IPS DF 19.7 (cell line): ENCODE data around the gene GPR176.
"Not testable (repeated sequence)": the region's sequence is repeated elsewhere in the genome, so short reads cannot be mapped to it uniquely, and the experiment has no call there.

ENCODE experiments used
- DNase-seq: peaks from one replicate; pipeline ENCODE4 v3.0.0-alpha.2; 2013; ENCODE audit warnings: low read depth, low spot score

The GPR176 gene

DNA sequence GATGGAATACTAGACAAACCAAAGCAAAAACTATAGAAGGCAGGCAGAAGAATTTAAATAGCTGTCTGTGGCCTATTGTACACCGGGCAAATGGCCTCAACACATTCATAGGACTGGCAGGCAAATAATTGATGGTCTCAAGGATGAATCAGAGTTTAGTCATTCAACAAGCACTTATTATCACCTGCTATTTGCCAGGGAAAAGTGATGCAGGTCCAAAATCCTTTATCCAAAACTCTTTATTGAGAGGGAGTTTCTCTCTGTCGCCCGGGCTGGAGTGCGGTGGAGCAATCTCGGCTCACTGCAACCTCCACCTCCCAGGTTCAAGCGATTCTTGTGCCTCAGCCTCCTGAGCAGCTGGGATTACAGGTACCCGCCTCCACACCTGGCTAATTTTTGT is 16.1 kb upstream of the GPR176 start:
- DNase-seq, result no peak

DNA sequence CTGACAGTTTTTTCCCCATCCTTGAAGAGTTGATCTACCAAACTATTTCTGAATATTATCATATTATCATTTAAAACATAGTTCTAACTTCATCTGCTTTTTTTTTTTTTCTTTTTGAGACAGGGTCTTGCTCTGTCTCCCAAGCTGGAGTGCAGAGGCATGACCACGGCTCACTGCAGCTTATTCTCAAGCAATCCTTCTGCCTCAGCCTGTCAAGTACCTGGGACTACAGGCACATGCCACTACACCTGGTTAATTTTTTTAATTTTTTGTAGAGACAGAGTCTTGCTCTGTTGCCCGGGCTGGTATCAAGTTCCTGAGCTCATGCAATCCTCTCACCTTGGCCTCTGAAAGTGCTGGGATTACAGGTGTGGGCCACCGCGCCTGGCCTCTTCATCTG is 15.2 kb upstream of the GPR176 start:
- DNase-seq, result no peak

DNA sequence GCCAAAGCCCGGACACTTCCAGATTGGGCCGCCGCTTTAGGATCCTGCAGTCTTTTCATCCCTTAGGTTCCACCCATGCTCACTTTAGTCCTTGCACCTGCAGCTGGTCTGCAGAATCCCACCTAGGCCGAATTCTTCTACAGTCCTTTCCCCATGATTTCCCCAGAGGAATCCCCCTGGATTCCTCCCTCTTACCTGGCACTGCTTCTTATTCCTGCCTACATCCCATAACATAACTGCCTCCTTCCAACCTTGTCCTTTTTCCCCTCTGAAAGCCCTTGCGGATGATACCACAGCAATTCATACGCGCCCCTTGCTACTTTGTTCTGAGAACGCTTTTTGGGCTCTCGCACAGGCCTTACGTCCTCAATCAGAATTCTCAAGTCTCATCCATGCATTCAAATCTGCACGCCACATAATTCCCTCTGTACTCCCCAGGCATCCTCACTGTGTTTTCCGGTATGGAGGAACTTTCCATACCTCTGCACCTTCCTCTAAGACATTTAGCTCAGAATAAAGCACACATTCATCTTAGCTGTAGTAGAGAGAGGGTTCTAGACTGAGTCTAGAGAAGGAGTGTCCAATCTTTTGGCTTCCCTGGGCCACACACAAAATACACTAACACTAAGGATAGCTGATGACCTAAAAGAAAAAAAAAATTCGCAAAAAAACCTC is 14.5 kb upstream of the GPR176 start:
- no peak for DNase-seq

DNA sequence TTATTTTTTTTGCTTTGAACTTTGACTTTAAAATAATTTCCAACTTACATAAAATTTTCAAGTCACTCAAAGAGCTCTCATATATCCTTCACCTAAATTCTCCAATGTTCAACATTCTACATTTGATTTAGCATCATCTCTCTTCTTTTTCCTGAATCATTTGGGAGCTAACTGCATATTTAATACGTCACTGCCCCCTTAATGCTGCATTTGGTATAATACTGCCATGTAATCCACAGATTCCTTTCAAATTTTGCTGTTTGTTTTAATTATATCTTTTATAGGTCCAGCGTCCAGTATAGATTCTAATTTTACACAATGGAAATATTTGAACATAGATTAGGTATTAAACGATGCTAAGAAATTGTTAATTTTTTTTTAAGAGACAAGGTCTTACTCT is 11.5 kb upstream of the GPR176 start:
- no peak for DNase-seq

DNA sequence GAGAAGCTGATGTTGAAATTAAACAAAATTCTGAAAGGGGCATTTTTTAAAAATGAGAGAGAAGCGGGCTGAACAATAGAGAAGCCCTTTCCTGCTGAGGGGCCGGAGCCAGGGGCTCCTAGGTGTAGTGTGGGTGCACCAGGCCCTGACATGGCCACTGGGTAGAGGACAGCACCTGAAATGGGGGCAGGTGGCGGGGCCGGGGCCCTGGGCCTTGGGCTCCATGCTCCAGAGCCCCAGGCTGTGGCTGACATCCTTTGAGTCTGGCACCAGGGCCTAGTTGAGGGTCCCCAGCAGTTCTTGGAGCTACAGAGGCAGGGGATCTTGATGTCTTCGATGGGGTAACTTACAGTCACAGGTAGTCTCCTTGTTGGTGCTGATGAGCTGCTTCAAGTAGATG is 6.5 kb upstream of the GPR176 start:
- DNase-seq, result no peak

DNA sequence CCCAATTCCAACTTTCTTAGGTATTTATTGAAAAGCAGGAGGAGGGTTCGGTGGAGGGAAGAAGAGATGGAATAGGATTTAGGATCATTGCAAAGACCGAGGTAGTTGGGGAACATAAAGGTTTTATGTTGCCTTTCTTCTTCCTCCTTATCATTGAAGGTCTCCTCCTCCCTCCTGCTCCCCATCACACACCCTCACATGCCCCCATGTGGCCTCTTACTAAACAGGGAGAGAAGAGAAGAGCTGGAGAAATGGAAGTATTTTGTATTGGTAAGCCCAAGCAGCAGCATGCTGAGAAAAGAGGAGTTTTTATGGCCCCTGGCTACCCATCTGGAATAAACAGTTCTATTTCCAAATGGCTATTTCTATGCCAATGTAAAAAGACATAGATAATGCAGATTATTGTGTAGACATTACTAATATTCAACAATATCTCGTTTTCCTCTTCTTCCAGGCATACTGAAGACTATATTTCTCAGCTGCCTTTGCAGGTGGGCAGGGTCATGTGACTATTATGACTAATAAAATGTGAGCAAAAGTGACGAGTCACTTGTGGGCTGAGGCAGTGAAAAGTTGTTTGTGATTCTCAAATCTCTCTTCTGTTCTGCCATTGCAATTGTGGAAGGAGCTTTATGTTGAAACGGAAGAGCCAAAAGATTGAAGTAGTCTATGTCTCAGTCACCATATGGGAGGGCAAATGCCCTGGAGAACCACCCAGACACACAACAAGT is 5.2 kb upstream of the GPR176 start:
- DNase-seq, result no peak

DNA sequence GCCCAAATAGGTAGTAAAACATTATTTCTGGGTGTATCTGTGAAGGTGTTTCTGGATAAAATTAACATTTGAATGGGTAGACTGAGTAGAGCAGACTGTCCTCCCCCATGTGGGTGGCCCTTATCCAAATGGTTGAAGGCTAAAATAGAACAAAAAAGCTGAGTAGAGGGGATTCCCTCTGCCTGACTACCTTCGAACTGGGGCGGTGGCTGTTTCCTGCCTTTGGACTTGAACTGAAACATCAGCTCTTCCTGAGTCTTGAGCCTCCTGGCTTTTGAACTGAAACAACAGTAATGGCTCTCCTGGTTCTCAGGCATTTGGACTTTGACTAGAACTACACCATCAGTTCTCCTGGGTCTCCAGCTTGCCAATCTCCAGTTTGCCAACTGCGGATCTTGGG is 4.4 kb upstream of the GPR176 start:
- DNase-seq, result no peak

DNA sequence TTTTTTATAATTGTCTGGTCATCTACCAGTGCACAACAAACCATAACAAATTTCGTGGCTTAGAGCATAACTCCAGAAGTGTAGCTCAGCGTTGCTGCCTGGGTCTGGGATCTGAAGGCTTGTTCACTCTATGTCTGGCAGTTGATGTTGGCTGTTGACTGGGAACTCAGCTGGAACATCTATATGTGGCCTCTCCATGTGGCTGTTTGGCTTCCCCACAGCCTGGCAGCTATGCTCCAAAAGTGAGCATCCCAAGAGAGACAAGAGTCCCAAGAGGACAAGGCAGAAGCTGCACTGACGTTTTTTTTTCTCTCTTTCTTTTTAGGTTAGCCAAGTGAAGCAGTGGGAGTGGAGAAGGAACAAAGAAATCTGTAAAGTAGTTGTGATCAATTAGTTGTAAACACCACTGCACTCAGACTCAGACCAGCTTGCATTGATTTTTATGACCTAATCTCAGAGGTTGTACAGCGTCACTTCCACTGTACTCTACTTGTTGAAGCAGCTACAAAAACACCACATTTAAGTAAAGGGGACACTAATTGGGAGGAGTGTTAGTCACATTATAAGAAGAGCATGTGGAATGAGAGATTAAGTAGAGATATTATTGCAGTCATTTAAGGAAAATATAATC is 2.5 kb upstream of the GPR176 start:
- DNase-seq, result no peak

DNA sequence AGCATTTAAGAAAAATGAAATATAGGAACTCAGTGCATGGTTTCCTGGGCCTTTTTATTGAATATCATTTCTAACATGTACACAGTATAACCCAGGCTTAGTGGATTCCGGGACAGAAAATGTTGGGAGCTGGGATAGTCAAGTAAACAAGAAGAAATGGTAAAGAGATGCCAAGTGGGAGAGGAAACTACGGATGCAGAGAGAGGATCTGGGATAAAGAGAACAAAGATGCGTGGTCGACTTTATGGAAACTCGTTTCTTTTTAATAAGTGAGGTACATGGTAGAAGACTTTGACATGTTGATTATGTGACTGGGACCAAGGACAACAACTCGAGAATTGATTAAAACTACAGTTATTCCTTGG is 1.2 kb upstream of the GPR176 start:
- no peak for DNase-seq

DNA sequence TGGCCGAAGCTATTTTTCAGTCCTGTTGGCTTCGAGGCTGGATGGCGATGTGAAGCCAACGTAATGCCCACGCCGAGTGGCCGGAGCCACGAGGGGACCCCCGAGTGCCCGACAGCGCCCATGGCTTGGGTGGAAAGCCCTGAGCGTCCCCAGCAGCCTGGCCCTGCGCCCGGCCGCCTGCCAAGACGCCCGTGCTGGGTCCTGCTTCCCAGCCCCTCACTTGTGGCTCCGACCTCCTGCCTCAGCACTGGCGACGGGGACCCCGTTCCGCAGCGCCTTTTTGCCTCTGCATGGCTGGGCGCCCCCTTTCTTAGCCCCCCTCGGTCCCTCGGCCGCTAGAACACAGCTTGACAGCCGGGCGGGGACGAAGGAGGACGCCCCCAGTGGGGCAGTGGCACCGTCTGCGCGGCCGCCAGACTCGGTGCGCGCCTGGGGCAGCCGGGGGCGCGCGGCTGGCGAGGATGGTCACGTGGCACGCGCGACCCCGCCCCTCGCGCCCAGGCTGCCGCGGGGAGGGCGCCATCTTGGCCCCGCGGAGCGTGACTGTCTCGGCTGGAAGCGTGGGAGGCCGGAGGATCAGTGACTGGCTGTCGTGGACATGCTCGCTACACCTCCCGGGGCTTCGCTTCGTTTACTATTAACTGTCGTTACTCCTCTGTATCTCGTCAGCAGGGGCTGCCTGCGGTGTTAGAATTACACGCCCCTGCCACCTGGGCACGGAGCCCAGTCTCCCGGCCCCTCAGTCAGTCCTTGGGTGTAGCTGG is 626 bp upstream of the GPR176 start:
- no peak for DNase-seq

DNA sequence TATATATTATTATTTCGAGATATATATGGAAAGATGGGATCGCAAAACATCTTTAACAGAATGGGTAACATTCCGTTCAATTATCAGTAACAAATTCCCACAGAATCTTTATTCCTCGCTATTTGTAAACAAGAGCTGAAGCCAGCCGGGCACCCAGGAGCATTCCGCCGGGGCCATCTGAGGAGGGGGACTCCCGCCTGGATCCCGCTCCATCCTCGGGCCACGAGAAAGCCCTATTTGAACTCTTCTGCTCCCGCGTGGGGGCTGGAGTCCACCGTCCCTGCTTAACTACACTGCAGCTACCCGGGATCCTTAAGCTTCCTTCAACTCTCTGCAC is 687 bp downstream of the GPR176 start:
- no peak for DNase-seq

DNA sequence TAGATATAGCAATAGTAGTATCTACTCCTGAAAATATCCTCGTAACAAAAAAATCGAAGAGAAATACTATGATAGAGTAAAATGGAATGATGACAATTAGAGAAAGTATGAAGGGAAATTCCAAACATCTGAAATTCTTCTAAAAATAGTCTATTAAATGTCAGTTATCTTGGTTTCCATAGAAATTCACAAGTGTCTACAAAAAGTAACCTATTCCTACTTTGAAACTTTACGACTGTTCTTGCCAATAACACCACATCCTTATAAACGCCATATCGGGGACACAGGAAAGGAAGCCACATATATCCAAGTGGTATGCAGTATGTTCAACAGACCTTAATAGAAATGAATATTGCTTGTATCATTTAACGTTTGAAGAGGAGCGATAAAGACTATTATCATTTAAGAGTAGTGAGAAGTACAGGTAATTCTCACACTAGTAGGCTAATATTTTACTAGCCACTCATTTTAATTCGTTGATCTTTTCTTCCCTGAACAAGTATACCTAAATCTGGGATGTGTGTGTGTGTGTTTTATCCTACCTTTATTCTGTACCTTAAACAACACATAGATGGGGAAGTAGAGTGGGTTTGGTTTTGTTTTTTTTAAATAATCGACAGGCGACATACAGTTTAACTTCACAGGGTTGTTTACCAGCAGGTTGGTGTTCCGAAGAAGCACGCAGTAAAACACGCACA is 1.2 kb downstream of the GPR176 start:
- DNase-seq, result no peak

DNA sequence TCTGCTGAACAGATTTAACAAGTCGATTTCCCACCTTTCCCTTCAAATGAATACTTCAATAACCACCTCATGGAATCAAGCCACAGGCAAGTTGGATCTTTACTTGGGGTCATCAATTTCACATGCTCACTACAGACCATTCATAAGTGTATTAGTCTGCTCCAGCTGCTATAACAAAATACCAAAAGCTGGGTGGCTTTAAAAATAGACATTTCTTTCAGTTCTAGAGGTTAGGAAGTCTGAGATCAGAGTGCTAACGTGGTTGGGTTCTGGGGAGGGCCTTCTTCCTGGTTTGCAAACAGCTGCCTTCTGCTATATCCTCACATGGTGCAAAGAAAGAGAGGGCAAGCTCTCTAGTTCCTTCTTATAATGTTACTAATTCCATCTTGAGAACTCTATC is 5.1 kb downstream of the GPR176 start:
- no peak for DNase-seq

DNA sequence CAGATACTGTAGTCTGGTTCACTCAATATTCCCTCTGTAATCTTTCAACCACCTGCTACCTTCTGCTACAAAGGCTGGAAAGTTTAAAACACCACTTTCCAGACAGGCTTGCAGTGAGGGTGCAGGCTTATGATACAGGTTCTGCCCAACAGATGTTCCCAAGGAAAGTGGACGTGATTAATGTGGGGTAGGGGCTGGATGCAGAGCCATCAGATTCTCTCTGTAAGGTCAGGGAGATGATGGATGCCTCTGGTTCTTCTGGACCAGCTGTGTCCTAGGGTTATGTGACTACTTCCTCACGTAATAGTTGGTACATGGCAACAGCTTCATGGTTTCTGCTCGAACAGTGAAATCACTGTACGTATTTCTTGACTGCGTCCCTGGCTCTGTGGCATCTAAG is 11.1 kb downstream of the GPR176 start:
- no peak for DNase-seq

DNA sequence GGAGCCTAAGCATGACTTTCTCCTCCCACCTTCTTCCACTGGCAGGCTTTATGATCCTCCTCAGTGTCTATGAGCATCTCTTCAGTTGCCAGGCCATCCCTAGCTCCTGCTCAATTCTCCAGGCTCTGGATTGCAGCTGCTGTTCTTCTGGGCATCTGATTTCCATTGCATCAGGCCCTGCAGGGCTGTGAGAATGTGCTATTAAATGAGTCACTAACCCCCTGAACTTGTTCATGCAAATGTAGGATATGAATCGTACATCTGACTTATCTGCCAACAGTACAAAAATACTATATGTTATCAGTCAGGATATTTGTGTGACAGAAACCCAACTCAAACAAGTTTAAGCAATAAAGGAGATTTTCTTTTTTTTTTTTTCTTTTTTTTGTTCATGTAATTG is 11.9 kb downstream of the GPR176 start:
- no peak for DNase-seq

DNA sequence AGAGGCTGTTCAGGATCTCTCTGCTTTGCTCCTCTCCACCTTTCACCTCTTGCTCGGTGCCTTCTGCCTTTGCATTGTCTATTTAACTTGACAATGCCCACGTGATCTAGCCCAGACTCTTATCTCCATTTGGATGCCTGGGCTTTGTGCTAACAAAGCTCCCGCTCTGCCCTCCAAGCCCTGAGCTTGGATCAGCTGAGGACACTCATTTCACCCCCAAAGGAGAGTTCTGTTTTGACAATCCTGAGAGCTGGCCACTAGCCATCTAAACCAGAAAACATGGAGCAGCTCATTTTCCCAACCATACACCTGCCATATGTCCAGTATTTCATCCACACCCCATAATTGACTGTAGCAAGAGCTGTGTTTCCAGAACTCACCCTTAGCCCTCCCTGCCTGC is 12.8 kb downstream of the GPR176 start:
- DNase-seq, result no peak

DNA sequence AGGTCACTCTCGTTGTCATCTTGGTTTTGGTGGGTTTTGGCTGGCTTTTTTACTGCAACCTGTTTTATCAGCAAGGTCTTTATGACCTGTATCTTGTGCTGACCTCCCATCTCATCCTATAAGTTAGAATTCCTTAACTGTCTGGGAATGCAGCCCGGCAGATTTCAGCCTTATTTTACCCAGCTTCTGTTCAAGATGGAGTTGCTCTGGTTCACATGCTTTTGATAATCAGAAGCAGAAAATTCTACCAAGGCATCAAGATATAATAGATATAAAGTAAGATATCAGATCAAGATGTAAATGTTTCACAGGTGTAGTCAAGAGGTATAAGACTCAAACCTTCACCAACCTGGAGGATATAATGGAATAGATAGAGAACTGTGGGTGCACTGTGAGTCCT is 16.0 kb downstream of the GPR176 start:
- no peak for DNase-seq

DNA sequence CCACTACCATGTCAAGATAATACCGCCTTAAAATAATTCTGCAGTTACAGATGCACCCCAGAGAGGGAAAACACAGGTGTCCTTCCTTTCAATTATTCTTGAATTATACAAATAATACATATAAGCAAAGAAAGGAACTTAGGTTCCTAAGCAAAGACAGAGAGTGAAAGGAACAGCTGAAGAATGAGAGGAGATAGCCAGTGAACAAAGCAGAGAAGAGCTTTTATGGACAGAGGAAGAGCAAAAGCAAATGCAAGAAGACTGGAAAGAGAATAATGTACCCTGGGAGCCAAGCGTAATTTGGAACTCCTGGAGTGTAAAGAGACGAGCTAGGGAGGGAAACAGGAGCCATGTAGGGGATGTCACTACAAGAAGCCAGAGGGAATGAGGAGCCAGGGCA is 21.7 kb downstream of the GPR176 start:
- DNase-seq, result no peak

DNA sequence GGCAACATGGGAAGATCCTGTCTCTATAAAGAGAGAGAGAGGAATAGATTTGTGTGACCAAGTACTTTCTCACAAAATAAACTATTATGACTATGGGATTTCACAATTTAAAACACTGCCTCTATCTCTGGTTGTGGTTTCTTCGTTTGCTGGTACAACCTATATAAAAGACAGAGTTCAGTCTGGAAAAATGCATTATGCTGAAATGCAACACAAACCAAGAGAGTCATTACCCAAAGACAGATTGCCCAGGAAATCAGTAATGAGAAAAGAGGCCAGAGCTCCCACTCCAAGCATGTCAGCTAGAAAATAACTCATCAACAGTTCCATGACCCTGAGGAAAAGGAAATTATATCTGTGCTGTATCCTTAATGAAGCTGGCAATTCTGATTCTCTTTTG is 23.2 kb downstream of the GPR176 start:
- no peak for DNase-seq

DNA sequence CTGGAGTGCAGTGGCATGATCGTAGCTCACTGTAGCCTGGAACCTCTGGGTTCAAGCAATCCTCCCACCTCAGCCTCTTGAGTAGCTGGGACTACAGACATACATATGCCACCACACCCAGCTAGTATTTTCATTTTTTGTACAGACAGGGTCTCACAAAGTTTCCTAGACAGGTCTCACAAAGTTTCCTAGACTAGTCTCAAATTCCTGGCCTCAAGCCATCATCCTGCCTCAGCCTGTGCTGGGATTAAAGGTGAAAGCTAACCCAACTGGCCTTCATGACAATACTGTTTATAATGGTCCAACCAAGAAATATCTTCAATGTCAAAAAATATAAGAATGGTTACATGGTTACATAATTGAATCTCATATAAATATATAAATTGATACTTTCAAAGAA is 24.0 kb downstream of the GPR176 start:
- DNase-seq, result no peak

DNA sequence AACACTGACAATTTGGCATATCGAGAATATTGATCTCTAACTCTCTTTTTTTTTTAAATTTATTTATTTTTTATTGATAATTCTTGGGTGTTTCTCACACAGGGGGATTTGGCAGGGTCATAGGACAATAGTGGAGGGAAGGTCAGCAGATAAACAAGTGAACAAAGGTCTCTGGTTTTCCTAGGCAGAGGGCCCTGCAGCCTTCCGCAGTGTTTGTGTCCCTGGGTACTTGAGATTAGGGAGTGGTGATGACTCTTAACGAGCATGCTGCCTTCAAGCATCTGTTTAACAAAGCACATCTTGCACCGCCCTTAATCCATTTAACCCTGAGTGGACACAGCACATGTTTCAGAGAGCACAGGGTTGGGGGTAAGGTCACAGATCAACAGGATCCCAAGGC is 27.0 kb downstream of the GPR176 start:
- not testable (repeated sequence) for DNase-seq

DNA sequence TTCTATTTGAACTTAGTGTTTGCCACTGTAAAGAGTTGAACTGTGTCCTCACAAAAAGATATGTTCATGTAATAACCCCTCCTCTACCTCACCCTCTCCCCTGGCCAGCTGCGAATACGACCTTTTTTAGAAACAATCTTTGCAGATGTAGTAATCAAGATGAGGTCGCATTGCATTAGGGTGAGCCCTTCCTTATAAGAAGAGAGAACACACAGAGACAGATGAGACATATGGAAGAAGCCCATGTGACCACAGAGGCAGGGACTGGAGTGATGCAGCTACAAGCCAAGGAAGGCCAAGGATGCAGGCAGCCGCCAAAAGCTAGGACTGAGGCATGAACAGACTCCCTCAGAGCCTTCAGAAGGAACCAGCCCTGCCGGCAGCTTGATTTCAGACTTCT is 27.6 kb downstream of the GPR176 start:
- no peak for DNase-seq
